Measurements from ENCODE around the gene KCNH4.

- TF ChIP-seq CTCF (IDR thresholded peaks at IDR 0.05), result no peak
- no peak for TF ChIP-seq POLR2A (IDR thresholded peaks at IDR 0.05)
These were observed 1.6 kb downstream of the KCNH4 start for GRCh38 chr17:42179335-42179734.
